Keratinocyte (primary cell): ENCODE measurements around the gene APOA5. TPM values are rescaled to one million over a fixed set of nuclear protein-coding genes. Genes with fewer than 3 reads are reported as not detected.
"Not testable (repeated sequence)": the region's sequence is repeated elsewhere in the genome, so short reads cannot be mapped to it uniquely, and the experiment has no call there.

Experiments used
- DNase-seq: peaks from one replicate; pipeline ENCODE4 v3.0.0-alpha.2; 2011; ENCODE audit warnings: low read depth, missing footprints, low spot score
- FAIRE-seq: peaks from 2 replicates; lab custom pipeline; 2011; peaks lifted over from hg19 to GRCh38; lab: Jason Lieb, UNC
- H2AFZ ChIP-seq: 2 replicates; pipeline ENCODE4 v1.6.0; 2012; ENCODE audit warnings: low read length, control low read depth, inconsistent platforms; ENCODE audit not compliant: control insufficient read depth
- H3K27ac ChIP-seq: 2 replicates; pipeline ENCODE4 v1.5.1; 2011; ENCODE audit warnings: low read length; ENCODE audit not compliant: control insufficient read depth, insufficient read depth
- H3K27me3 ChIP-seq: 3 replicates; pipeline ENCODE4 v1.6.0; 2011; ENCODE audit warnings: low read length; ENCODE audit not compliant: control insufficient read depth, insufficient read depth; ENCODE audit errors: extremely low read depth
- H3K36me3 ChIP-seq, 2 experiments: 2 replicates in 1 of 2; 3 replicates in 1 of 2; pipeline ENCODE4 v1.5.1; 2011; ENCODE audit warnings: low read length in 2 of 2, mild to moderate bottlenecking in 1 of 2; ENCODE audit not compliant: control insufficient read depth in 2 of 2, insufficient read depth in 2 of 2; ENCODE audit errors: extremely low read depth in 1 of 2
- H3K4me1 ChIP-seq: 3 replicates; pipeline ENCODE4 v1.5.1; 2011; ENCODE audit warnings: low read length; ENCODE audit not compliant: control insufficient read depth, insufficient read depth; ENCODE audit errors: extremely low read depth
- H3K4me2 ChIP-seq: 3 replicates; pipeline ENCODE4 v1.6.0; 2011; ENCODE audit warnings: low read depth, low read length; ENCODE audit not compliant: control insufficient read depth, insufficient read depth; ENCODE audit errors: extremely low read depth
- H3K4me3 ChIP-seq, 3 experiments: fragments of 200-600 bp in 1 of 3; sonication (generic) in 1 of 3; 2 replicates in 2 of 3; 3 replicates in 1 of 3; pipeline ENCODE4 v1.5.1; 2011 to 2016; ENCODE audit warnings: low read length in 3 of 3, mild to moderate bottlenecking in 3 of 3, control low read depth in 2 of 3, inconsistent platforms in 1 of 3, low read depth in 1 of 3, mixed read lengths in 1 of 3, mixed run types in 1 of 3, moderate library complexity in 1 of 3; ENCODE audit not compliant: control insufficient read depth in 2 of 3, insufficient read depth in 2 of 3; ENCODE audit errors: extremely low read depth in 1 of 3
- H3K79me2 ChIP-seq: 2 replicates; pipeline ENCODE4 v1.6.0; 2012; ENCODE audit warnings: low read length; ENCODE audit not compliant: control insufficient read depth, insufficient read depth
- H3K9ac ChIP-seq: 3 replicates; pipeline ENCODE4 v1.6.0; 2011; ENCODE audit warnings: low read length; ENCODE audit not compliant: control insufficient read depth, insufficient read depth; ENCODE audit errors: extremely low read depth
- H3K9me1 ChIP-seq: 3 replicates; pipeline ENCODE4 v1.6.0; 2011; ENCODE audit warnings: low read length; ENCODE audit not compliant: control insufficient read depth, insufficient read depth; ENCODE audit errors: extremely low read depth
- H3K9me3 ChIP-seq: 2 replicates; pipeline ENCODE4 v1.5.1; 2012; ENCODE audit warnings: low read depth, low read length; ENCODE audit not compliant: control insufficient read depth
- H4K20me1 ChIP-seq: 3 replicates; pipeline ENCODE4 v1.6.0; 2011; ENCODE audit warnings: low read length; ENCODE audit not compliant: control insufficient read depth, insufficient read depth; ENCODE audit errors: extremely low read depth
- EZH2 ChIP-seq: IDR thresholded peaks from one replicate; pipeline ENCODE4 v1.6.1; 2012; ENCODE audit warnings: inconsistent platforms, mild to moderate bottlenecking, low read length, moderate library complexity
- dilution Hi-C: fragments of 300-500 bp; cut with MboI; formaldehyde crosslinking; loops from one replicate; pipeline ENCODE4 v1.7.0; 2020; ENCODE audit warnings: low sequenced_read_pairs; ENCODE audit not compliant: extremely low pct_ligation_motif_present
- polyA plus RNA-seq, 5 experiments: library from polyadenylated mRNA; depleted of rRNA in 3 of 5; stranded (reverse) in 3 of 5; stranded (forward) in 1 of 5; unstranded in 1 of 5; fragments of >200 nt; gene quantifications; 1 replicate in 1 of 5; 2 replicates in 3 of 5; 3 replicates in 1 of 5; pipeline versions ENCODE4 v1.2.1 to v1.2.3, GENCODE V29; 2011 to 2012; ENCODE audit warnings: missing spikeins in 2 of 5, low read depth in 1 of 5, low replicate concordance in 1 of 5
- TF ChIP-seq, protein P1 (sequence below), 3 experiments: IDR thresholded peaks in 1 of 3; conservative IDR thresholded peaks in 1 of 3; optimal IDR thresholded peaks in 1 of 3; 2 replicates in 2 of 3; 3 replicates in 1 of 3; pipeline versions ENCODE3 to v1.5.1; 2011; ENCODE audit warnings: low read length in 3 of 3, mild to moderate bottlenecking in 3 of 3, moderate library complexity in 2 of 3, control low read depth in 1 of 3, inconsistent platforms in 1 of 3; ENCODE audit not compliant: insufficient read depth in 2 of 3; ENCODE audit errors: extremely low read depth in 1 of 3

Gene APOA5
- polyA plus RNA-seq, 1 donor (not counting 4 experiments of a cell fraction or from before 2014, with no cell fraction given), result not detected

DNA sequence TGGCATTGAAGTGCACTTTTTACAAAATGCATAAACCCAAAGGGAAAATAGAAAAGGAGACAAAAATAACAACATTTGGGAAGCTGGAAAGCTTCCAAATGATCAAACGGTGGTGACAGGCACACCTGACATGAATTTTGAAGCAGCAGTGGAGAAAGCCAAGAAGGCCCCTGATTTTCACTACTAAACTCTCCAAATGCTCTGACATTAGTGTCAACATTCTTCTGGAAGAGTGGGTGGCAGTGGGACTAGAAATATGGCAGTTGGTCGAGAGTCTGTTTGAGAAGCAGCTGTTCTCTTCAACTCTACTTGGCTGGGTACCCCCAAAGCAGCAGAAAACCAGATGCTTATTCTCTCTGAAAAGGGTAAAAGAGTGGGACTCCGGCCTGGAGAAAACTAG lies 12.3 kb upstream of the APOA5 start:
- no peaks in the 10 kb centered on the region for H3K79me2 ChIP-seq
- no peak overlapping the region for H3K4me3 ChIP-seq
- FAIRE-seq (no peak), DNase-seq (no peak)
- H3K36me3 ChIP-seq, result no peaks in the 10 kb centered on the region
- H3K27ac ChIP-seq, result no peak overlapping the region
- H3K9me1 ChIP-seq, result no peaks in the 10 kb centered on the region
- dilution Hi-C loops, result no loop called here
- no peaks in the 10 kb centered on the region for H3K9me3 ChIP-seq
- H3K4me1 ChIP-seq, result no peaks in the 10 kb centered on the region
- H4K20me1 ChIP-seq, result no peaks in the 10 kb centered on the region
- no peak overlapping the region for H3K9ac ChIP-seq
- TF ChIP-seq EZH2, result no peak
- TF ChIP-seq, protein P1, sequence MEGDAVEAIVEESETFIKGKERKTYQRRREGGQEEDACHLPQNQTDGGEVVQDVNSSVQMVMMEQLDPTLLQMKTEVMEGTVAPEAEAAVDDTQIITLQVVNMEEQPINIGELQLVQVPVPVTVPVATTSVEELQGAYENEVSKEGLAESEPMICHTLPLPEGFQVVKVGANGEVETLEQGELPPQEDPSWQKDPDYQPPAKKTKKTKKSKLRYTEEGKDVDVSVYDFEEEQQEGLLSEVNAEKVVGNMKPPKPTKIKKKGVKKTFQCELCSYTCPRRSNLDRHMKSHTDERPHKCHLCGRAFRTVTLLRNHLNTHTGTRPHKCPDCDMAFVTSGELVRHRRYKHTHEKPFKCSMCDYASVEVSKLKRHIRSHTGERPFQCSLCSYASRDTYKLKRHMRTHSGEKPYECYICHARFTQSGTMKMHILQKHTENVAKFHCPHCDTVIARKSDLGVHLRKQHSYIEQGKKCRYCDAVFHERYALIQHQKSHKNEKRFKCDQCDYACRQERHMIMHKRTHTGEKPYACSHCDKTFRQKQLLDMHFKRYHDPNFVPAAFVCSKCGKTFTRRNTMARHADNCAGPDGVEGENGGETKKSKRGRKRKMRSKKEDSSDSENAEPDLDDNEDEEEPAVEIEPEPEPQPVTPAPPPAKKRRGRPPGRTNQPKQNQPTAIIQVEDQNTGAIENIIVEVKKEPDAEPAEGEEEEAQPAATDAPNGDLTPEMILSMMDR (optimal IDR thresholded peaks at IDR 0.05 in 1 of 3, IDR thresholded peaks at IDR 0.05 in 1 of 3, conservative IDR thresholded peaks at IDR 0.05 in 1 of 3; ENCODE audit: extremely low read depth in 1 of 3, insufficient read depth in 2 of 3, low read length in 3 of 3), result no peak
- no peak overlapping the region for H2AFZ ChIP-seq
- H3K4me2 ChIP-seq, result no peak overlapping the region
- no peaks in the 10 kb centered on the region for H3K27me3 ChIP-seq

DNA sequence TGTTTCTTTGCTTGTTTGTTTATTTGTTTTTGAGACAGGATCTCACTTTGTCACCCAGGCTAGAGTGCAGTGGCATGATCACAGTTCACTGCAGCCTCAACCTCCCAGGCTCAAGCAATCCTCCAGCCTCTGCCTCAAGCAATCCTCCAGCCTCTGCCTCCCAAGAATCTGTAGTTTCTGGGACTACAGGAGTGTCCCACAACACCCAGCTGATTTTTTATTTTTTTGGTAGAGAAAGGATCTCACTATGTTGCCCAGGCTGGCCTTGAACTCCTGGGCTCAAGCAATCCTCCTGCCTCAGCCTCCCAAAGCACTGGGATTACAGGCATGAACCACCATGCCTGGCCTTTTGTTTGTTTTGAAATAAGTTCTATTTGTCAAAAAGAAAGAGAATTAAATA lies 10.0 kb upstream of the APOA5 start:
- FAIRE-seq, dilution Hi-C loops: not testable (repeated sequence)

DNA sequence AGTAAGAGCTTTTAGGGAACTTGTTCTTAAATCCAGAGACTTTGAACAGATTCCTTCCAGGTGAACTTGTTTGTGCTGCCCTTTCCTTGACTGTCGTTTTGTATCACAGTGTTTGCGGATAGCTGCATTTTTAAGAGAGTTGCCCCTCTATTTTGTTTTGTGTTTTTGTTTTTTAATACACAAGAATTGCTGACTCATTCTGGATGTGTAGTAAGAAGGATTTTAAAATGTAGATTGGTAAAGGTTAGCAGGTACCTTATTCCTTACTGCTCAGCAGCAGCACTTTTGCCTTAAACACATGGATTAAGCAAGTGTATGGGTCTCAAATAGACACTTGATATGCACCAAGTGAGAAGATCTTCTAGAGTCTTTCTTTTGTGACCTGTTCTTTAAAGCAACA lies 8.9 kb upstream of the APOA5 start:
- Histone ChIP-seq H2AFZ (no peak overlapping the region), H3K4me2 (no peak overlapping the region), H3K4me1 (no peaks in the 10 kb centered on the region), H3K9me1 (no peaks in the 10 kb centered on the region), H3K9ac (no peak overlapping the region), H3K79me2 (no peaks in the 10 kb centered on the region), H3K36me3 (no peaks in the 10 kb centered on the region), H3K27me3 (no peaks in the 10 kb centered on the region), H4K20me1 (no peaks in the 10 kb centered on the region), H3K27ac (no peak overlapping the region), H3K9me3 (no peaks in the 10 kb centered on the region), H3K4me3 (no peak overlapping the region)
- dilution Hi-C loops, result no loop called here
- TF ChIP-seq EZH2, result no peak
- TF ChIP-seq, protein P1 (optimal IDR thresholded peaks at IDR 0.05 in 1 of 3, IDR thresholded peaks at IDR 0.05 in 1 of 3, conservative IDR thresholded peaks at IDR 0.05 in 1 of 3; ENCODE audit: extremely low read depth in 1 of 3, insufficient read depth in 2 of 3, low read length in 3 of 3), result no peak
- no peak for DNase-seq
- no peak for FAIRE-seq

More for the DNA sequence above, 10.0 kb upstream of the APOA5 start:
- not testable (repeated sequence) for H3K9me3 ChIP-seq, H3K79me2 ChIP-seq, H3K9ac ChIP-seq, DNase-seq, H4K20me1 ChIP-seq, H3K4me1 ChIP-seq, H3K9me1 ChIP-seq, H2AFZ ChIP-seq, H3K27me3 ChIP-seq, H3K27ac ChIP-seq, H3K4me3 ChIP-seq, H3K36me3 ChIP-seq, H3K4me2 ChIP-seq
